PC-9 (cell line): ENCODE measurements around the gene DISP3.

ENCODE experiments used
- EZH2 ChIP-seq: fragments of 200-600 bp; sonication (generic); IDR thresholded peaks from 2 replicates; pipeline ENCODE4 v1.8.0; 2017; ENCODE audit warnings: antibody characterized with exemption, low read depth
- TF ChIP-seq, protein P1 (sequence below): fragments of 200-600 bp; sonication (generic); conservative IDR thresholded peaks from 2 replicates; pipeline ENCODE4 v1.6.1; 2017; ENCODE audit warnings: mixed run types, antibody characterized with exemption, mild to moderate bottlenecking, moderate library complexity

DNA sequence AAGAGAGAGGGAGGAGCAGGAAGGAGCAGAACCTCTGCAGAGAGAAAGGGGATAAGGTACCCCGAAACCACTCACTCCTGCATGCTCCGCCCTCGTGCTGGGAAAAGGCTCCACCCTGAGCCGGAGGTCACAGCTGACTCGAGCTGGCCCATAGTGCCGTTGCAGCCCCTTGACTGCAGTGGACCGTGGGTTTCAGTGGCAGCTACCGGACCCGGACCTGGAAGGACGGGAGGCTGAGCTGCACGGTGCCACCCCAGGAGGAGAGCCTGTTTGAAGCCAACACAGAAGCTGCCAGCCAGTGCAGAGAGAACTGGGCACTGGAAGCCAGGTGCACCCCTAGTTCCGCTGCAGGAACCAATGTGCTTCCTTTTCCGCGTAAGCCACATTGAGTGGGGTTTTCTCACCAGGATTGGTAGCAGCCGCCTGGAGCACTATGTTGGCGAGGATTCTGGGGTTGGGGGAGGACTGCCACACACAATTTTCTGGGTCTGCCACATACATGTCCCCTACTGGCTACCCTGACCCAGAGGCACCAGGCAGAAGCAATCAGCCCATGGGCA lies 91.9 kb downstream of the DISP3 start:
- TF ChIP-seq, protein P1, sequence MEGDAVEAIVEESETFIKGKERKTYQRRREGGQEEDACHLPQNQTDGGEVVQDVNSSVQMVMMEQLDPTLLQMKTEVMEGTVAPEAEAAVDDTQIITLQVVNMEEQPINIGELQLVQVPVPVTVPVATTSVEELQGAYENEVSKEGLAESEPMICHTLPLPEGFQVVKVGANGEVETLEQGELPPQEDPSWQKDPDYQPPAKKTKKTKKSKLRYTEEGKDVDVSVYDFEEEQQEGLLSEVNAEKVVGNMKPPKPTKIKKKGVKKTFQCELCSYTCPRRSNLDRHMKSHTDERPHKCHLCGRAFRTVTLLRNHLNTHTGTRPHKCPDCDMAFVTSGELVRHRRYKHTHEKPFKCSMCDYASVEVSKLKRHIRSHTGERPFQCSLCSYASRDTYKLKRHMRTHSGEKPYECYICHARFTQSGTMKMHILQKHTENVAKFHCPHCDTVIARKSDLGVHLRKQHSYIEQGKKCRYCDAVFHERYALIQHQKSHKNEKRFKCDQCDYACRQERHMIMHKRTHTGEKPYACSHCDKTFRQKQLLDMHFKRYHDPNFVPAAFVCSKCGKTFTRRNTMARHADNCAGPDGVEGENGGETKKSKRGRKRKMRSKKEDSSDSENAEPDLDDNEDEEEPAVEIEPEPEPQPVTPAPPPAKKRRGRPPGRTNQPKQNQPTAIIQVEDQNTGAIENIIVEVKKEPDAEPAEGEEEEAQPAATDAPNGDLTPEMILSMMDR, result no peak
- no peak for TF ChIP-seq EZH2
